VCaP (cell line): ENCODE measurements around the gene AP3S1.
"Not testable (repeated sequence)": the region's sequence is repeated elsewhere in the genome, so short reads cannot be mapped to it uniquely, and the experiment has no call there.

Source experiments
- H3K27ac ChIP-seq: fragments of 450-650 bp; 2 replicates; pipeline ENCODE4 v1.5.1; 2017
- TF ChIP-seq, protein P1 (sequence below): fragments of 450-650 bp; conservative IDR thresholded peaks from 2 replicates; pipeline ENCODE4 v1.5.1; 2017; ENCODE audit warnings: mild to moderate bottlenecking, moderate library complexity

Gene AP3S1

DNA sequence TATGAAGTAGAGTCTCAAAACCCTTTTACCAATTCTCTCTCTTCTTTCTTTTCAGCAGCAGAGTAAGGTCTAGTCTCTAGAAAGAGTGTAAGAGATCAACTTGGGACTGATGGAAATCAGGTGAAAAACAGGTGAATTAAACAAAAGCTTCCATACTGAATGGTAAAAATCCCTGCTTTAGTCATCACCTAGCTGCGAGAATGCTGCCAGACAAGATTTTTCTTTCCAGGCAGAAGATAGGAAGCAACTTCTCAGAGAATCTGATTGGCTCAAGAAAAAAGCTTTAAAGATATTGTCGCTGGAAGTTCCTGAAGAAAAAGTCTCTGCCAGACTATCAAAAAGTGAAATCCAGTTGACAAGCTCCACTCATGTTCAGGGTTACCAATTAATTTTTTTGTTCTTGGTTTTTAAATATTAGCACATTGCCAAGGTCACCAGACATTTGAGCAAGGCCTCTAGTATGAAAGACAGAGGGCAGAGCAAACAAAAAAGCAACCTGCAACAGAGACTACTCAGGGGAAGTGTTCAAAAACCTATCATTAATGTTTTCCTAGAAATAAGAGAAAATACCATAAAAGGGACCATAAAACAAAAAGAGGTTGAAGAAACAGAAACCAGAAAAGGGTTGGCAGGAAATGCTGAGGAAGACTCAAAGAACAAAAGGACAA lies 34.6 kb upstream of the AP3S1 start:
- 0 out of 2 replicates have a peak overlapping the region, but pooled peaks have one; percentile 11 for H3K27ac ChIP-seq
- TF ChIP-seq, protein P1, sequence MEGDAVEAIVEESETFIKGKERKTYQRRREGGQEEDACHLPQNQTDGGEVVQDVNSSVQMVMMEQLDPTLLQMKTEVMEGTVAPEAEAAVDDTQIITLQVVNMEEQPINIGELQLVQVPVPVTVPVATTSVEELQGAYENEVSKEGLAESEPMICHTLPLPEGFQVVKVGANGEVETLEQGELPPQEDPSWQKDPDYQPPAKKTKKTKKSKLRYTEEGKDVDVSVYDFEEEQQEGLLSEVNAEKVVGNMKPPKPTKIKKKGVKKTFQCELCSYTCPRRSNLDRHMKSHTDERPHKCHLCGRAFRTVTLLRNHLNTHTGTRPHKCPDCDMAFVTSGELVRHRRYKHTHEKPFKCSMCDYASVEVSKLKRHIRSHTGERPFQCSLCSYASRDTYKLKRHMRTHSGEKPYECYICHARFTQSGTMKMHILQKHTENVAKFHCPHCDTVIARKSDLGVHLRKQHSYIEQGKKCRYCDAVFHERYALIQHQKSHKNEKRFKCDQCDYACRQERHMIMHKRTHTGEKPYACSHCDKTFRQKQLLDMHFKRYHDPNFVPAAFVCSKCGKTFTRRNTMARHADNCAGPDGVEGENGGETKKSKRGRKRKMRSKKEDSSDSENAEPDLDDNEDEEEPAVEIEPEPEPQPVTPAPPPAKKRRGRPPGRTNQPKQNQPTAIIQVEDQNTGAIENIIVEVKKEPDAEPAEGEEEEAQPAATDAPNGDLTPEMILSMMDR, result no peak

DNA sequence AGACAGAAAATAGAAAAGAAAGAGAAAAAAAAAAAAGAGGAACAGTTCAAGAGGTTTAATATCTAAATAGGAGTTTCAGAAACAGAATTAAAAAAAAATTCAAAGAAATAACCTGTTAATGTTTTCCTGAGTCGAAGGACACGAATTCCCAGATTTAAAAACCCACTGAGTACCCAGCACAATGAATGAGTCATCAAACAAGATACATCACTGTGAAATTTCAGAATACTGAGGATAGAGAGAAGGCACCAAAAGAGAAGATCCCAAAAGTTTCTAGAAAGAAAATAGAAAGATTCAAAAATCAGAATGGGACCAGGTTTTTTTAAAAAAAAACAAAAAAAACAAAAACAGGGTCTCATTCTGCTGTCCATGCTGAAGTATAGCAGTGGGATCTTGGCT lies 34.1 kb upstream of the AP3S1 start:
- H3K27ac ChIP-seq, result 0 out of 2 replicates have a peak overlapping the region, but pooled peaks have one; percentile 11
- TF ChIP-seq, protein P1, result no peak

DNA sequence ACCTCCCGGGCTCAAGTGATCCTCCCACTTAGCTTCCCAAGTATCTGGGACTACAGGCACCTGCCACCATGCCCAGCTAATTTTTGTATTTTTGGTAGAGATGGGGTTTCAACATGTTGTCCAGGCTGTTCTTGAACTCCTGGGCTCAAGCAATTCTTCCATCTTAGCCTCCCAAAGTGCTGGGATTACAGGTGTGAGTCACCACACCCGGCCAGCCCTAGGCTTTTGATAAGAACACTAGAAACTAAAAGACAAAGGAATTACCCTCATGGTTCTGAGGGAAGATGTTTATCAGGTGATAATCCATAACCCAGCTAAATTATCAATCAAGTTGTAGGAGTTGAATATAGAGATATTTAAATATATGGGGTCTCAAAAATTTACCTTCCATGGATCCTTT lies 33.7 kb upstream of the AP3S1 start:
- not testable (repeated sequence) for H3K27ac ChIP-seq

DNA sequence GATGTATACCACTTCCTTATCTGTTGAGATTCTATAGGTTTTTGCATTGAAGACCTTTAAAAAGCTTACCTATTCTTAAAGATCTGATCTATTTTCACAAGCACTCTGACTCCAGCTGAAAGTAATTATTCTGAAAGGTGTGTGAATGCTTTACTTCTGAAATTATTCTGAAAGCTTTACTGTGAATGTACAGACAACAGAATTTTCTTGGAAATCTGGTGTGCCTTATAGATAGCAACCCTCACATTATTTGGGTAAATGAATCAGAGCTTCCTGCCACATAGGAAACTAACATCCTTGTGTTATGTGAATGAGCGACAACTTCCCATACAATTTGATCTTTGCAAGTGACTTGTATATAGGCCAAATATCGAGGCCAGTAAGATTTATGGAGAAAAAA lies 31.8 kb upstream of the AP3S1 start:
- H3K27ac ChIP-seq, result no peak overlapping the region
- TF ChIP-seq, protein P1, result no peak

DNA sequence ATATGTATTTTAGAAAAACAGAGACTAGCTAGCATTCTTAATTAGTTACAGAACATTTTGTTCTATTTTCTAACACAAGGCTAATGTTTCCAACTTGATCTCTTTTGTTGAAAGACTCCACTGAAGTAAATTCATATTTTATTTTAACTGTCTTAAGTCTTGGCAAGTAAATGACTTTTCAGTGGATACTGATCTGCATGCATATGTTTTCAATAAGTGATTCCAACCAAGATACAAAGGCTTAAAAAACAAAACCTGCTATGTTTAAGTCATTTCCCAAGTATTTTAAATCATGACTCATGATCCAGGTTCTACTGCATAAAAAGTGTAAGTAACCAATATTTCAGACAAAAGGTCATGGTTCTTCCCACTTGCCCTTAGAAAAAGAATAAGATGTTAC lies 31.0 kb upstream of the AP3S1 start:
- H3K27ac ChIP-seq, result no peak overlapping the region
- TF ChIP-seq, protein P1, result no peak

DNA sequence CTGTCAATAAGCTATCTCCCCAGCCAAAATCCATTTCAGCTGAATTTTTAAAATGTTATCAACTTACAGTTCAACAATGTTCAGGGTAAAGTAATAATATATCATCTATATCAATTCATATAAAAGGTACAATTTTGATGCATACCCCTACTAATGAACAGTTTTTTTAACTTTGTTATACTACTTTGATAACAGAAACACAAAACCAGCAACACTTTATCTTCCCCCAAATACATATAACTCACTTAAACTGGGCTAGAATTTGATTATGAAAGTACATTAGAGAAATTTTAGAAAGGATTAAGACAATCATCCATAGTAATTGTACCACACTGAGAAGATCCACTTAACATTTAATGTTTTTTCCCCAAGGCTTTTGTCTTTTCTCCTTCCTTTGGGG lies 30.3 kb upstream of the AP3S1 start:
- TF ChIP-seq, protein P1, result no peak
- no peak overlapping the region for H3K27ac ChIP-seq

DNA sequence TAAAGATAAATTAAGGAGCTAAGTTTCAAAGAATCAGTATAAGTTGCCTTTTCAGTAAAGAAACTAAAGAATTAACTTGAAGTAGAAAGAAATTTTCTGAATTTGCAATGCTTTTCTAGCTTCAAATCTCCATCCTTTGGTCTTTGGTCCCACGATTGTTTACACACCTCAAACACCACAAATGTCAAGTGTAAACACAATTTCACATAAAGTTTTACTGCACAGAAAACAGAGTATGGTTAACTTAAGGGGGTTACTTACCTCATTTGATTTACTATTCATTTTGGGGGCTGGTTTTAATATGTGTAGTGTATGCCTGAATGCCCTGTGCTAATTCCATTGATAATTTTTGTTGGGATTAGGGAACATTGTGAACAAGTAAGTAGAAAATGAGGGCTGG lies 29.4 kb upstream of the AP3S1 start:
- TF ChIP-seq, protein P1, result no peak
- H3K27ac ChIP-seq, result no peak overlapping the region

DNA sequence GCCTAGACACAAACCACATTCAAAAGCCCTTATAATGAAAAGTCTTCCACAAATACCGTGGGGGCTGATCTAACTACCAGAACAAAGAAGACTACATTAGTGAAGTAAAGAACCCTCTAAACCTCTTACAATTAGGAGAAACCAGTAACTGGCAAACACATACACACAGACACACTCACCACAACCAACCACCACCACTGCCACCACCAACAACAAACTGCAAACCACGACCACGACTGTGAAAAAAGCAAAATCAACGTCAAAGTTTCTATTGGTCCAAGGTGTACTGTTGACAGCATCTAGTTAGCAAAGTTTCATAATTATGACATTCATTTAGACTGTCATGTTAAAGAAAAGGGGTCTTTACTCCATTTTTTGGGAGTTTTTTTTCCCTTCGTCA lies 28.0 kb upstream of the AP3S1 start:
- TF ChIP-seq, protein P1, result no peak
- H3K27ac ChIP-seq, result no peak overlapping the region
